HG03354 (cell line): ENCODE data around the gene ANKMY1.
"Not testable (repeated sequence)": the region's sequence is repeated elsewhere in the genome, so short reads cannot be mapped to it uniquely, and the experiment has no call there.

Experiments
- ATAC-seq: cut with Tn5 transposase; IDR thresholded peaks from one replicate; pipeline ENCODE4 v1.9.1; 2021; ENCODE audit warnings: mild to moderate bottlenecking; ENCODE audit not compliant: unreplicated experiment, poor library complexity, severe bottlenecking

The ANKMY1 gene

DNA sequence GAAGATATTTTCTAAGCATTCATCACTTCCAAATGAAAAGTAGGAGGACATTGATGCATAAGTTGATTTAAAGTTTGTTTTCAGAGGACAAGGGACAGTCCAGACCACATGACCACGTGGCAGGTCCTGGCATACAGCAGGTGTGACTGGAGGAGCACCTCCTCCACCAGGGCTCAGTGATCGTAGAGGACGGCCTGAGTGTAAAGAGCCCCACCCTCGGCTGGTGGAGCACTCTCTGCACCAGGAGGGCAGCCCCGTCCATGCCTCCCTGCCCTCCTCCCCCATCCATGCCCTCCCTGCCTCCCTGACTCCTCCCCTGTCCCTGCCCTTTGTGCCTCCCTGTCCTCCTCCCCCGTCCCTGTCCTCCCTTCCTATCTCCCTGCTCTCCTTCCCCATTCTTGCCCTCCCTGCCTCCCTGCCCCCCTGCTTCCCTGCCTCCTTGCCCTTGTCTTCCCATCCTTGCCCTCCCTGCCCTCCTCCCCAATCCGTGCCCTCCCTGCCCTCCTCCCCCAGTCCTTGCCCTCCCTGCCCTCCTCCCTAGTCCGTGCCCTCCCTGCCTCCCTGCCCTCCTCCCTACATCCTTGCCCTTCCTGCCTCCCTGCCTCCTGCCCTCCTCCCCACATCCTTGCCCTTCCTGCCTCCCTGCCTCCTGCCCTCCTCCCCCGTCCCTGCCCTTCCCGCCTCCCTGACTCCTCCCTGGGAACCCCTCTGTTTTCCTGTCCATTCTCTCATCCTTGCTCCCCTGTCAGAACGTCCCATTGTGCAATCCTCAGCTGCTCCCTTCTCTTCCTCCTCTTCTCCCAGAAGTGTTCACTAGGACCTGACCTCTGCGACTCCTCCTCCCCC, 47.9 kb downstream of the ANKMY1 start:
- ATAC-seq = no peak

DNA sequence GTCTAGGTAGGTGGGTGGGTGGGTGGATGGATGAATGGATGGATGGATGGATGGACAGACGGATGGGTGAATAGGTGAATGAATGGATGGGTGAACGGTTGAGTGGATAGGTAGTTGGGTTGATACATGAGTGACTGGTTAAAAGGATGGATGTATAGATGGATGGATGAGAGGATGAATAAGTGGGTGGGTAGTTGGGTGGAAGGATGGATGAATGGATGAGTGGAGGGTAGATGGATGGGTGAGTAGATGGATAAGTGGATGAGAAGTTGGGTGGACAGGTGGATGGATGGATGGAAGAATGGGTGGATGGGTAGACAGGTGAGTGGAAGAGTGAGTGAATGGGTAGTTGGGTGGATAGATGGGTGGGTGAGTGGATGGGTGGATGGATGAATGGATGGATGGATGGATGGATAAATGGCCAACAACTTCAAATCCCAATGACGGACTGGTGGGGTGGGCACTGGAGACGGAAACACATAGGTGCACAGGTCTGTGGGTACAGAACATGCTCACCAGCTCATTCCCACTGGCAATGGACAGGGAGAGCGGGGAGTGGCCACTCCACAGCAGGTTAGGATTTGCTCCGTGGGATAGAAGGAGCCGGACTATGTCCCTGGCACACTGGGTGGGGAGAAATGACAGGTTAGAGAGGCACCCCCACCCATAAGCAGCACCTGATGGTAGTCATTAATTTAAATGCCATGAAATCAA, 48.8 kb downstream of the ANKMY1 start:
- no peak for ATAC-seq

- ATAC-seq = no peak
These were observed 50.0 kb downstream of the ANKMY1 start for GRCh38 chr2:240507778-240508251.

GRCh38 chr2:240507060-240507777, 50.6 kb downstream of the ANKMY1 start:
- no peak for ATAC-seq

DNA sequence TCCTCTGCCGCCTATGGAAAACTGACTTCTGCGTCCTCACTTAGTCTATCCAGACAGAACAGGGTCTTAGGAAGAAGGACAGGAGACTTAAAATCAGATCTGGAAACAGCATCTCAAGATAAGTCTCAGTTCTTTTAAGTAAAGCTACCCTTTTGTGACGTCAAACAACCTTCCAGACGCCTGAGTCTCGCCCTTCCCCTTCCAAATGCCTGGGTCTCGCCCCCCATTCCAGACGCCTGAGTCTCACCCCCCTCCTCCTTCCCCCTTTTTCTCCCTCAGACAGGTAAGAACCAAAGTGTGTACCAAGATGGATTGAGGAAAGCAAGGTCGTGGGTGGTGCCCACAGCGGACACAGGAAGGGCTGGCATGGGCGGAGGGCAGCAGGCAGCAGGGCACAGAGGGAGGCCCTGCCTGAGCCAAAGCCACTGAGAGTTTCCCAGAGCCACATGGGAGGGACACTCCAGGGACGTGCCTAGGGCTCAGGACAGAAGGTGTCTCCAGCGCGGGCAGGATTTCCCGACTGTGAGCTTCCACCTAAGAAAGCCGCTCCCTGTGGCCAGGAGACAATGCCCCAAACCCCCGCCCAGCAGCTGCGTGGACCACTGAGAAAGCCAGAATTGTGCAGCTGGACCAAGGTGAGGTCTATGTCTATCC, 51.3 kb downstream of the ANKMY1 start:
- no peak for ATAC-seq

DNA sequence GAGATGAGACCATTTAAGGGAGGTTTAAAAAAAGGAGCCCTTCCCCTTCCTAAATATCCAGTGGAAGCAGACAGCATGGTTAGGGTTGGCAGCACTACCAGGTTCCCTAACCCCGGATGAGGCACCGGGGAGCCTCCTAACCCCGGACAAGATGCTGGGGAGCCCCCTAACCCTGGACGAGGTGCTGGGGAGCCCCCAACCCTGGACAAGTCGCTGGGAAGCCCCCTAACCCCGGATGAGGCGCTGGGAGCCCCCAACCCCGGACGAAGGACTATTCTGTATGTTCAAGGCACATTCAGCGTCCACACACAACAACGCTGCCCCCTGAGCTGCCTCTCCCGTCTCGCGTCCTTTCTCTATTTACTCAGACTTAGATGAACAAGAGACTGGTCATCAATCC, 51.9 kb downstream of the ANKMY1 start:
- ATAC-seq = no peak

DNA sequence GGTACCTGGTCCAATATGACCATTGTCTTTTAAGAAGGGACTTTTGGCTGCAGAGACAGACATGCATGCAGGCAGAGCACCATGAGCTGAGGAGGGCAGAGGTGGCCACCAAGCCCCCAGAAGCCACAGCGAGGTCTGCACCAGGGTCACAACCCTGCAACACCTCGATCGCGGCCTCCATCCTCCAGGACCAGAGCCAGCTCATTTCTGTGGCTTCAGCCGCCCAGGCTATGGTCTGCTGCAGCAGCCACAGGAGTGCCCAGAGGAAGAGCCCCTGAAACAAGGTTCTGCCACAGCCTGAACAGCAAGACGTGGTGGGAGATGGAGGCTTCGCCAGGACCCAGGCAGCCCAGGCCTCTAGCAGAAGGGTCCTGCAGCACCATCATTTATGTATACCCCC, 53.9 kb downstream of the ANKMY1 start:
- ATAC-seq = no peak

DNA sequence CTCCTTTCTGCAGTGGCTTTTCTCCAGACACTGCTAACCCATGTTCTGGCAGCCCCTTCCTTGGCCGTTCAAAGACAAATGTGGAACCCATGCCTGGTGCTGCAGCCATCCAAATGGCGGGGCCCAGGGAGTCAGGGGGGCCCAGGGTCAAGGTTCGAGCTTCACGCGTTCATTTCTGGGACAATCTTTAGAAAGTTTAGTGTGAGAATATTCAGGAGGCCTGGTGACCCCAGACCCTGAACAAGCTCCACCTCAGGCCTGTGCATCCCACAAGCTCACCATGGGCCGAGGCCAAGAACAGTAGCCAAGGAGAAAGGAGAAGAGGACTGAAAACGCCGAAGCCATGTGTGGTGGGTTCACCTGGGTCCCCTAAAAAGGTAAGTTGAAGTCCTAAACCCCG, 54.4 kb downstream of the ANKMY1 start:
- no peak for ATAC-seq

GRCh38 chr2:240502430-240503121, 55.2 kb downstream of the ANKMY1 start:
- no peak for ATAC-seq

DNA sequence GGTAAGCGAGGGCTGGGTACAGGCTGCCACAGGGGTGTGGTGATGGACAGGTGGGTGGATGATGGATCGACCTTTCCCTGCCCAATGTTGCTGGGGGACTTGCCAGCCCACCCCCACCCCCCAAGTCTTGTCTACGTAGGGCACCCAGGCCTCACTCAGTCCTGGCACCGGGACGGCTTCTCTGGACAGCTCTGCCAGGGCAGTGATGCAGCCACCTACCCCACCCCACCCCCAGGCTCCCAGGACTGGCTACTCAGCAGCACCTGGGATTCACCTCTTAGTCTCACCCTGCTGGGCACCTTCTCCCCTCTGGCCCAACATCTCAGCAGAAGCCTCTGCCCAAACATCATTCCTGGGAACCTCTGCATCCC, 55.7 kb downstream of the ANKMY1 start:
- ATAC-seq = no peak

DNA sequence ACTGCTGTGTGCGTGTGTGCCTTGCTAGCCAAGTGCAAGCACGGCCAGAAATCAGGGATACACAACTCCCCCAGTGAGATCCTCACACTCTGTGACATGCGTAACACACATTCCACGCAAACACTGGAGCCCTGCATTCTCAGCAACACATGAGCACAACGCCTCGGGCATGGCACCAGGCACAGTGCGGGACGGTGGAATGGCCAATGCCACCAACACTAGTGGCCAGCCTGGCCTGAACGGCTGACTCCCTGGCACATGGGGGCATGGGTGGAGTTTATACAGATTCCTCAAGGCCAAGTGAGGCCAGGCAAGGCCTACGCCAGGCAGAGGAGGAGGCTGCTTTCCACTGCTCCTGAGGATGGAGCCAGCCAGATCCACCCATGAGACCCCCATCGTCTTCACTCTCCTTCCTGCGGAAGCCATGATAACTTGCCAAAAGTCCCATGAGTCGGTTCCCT, 56.2 kb downstream of the ANKMY1 start:
- ATAC-seq = no peak

DNA sequence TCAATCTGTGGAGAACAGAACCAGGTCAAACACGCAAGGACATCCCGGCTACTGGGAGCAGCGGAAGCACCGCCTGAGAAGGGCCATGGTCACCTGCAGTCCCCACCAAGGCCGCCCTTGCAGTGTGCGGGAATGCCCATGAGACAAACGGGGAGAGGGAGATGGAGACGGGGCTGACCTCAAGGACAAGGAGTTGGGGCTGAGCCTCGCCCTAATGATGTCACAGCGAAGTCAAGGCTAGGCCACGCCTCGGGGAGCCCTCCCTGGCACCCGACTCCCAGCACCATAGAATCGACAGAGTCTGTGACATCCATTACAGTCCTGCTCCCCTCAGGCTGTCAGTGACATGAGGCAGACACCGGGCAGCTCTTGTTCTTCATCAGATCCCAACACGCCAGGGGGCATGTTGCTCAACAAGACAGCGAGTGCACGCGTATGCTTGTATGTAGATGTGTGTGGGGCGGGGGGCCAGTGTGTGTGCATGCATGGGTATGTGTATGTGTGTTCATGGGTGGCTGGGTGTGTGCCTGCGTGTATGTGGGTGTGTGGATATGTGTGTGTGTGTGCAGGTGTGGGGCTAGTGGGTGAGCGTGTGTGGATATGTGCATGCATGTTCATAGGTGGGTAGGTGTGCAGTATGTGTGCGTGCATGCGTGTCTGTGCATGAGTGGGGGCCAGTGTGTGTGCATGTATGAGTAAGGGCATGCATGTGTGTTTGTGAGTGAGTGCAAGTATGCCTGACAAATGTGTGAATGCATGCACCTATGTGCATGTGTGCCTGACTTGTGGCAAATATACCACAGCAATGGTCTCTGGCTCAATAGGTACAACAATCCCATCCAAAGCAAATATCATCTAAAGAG, 57.0 kb downstream of the ANKMY1 start:
- no peak for ATAC-seq

GRCh38 chr2:240499309-240500301, 58.2 kb downstream of the ANKMY1 start:
- no peak for ATAC-seq

- ATAC-seq = no peak
These were observed 58.9 kb downstream of the ANKMY1 start for GRCh38 chr2:240498958-240499260.

- ATAC-seq = no peak
These were observed 59.4 kb downstream of the ANKMY1 start for GRCh38 chr2:240498171-240498957.

DNA sequence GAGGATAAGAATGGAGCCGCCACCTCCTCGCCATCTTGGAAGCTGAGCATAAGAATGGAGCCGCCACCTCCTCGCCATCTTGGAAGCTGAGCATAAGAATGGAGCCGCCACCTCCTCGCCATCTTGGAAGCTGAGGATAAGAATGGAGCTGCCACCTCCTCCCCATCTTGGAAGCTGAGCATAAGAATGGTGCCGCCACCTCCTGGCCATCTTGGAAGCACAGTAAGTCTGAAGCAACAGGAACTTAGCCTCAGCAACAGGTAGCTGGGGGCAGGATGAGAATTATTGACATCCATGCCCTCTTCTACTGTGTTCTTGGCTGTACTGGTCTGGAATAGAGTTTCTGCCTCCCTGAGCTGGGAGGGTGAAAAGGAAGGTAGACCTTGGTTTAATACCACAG, 60.7 kb downstream of the ANKMY1 start:
- ATAC-seq = not testable (repeated sequence)

DNA sequence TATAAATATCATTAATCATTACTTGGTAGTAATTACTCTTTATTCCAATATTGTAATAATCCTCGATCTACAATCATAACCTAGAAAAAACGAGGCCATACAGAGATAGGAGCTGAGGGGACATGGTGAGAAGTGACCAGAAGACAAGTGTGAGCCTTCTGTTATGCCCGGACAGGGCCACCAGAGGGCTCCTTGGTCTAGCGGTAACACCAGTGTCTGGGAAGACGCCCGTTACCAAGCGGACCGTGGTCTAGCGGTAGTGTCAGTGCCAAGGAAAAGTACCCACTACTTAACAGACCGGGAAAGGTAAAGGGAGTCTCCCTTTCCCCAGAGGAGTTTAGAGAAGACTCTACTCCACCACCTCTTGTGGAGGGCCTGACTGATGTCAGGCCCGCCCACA, 62.8 kb downstream of the ANKMY1 start:
- ATAC-seq = not testable (repeated sequence)
